HUDEP-2 (cell line): Measurements from ENCODE around the gene PTH2R.
"Not testable (repeated sequence)": the region's sequence is repeated elsewhere in the genome, so short reads cannot be mapped to it uniquely, and the experiment has no call there.

ENCODE experiments used
- DNase-seq, 76 experiments: peaks; one replicate each; lab custom pipeline; 2025; ENCODE audit not compliant: unreplicated experiment in 76 of 76; lab: John Stamatoyannopoulos, UW

PTH2R gene, protein sequence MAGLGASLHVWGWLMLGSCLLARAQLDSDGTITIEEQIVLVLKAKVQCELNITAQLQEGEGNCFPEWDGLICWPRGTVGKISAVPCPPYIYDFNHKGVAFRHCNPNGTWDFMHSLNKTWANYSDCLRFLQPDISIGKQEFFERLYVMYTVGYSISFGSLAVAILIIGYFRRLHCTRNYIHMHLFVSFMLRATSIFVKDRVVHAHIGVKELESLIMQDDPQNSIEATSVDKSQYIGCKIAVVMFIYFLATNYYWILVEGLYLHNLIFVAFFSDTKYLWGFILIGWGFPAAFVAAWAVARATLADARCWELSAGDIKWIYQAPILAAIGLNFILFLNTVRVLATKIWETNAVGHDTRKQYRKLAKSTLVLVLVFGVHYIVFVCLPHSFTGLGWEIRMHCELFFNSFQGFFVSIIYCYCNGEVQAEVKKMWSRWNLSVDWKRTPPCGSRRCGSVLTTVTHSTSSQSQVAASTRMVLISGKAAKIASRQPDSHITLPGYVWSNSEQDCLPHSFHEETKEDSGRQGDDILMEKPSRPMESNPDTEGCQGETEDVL

DNA sequence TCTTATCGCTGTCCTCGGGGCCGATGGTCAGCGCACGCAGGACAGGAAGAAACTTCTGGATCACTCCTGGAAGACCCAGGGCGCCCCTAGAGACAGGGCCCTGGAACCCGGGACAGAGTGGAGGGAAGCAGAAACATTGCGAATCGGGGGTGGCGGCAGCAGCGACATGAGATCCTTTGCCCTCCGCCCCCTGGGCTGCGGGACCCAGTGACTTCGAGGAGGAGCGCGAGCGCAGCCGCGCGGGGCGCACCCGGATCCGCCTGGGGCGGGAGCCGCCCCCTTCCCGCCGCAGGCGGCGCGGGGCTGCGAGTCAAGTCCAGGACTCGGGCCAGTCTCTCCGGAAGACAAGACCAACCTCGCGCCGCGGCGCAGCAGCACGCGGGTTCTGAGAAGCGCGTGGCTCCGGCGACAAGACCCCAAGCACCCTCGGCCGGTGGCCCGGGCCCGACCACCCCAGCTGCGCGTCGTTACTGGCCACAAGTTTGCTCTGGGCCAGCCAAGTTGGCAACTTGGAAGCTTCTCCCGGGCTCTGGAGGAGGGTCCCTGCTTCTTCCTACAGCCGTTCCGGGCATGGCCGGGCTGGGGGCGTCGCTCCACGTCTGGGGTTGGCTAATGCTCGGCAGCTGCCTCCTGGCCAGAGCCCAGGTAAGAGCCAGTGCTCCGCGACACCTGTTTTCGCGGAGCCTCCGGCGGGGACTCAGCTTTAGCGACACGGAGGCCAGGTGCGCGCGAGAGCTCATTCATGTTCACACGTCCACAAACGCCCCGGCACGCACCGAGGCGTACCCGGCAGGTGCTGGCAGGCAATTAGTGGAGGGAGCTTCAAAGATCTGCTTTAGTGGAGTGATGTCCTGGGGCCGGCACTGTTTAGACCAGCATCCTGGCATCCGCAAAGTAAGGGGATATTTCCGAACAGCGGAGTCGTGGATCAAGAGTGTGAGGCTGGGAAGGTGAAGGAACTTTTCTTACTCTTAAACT lies at the start of gene PTH2R:
Gene PTH2R (plus strand): TSS at position 319 of the 978 bp plus-strand sequence. CDS start 252 bp downstream, at position 571.
- no peak for DNase-seq

GRCh38 chr2:208356846-208357574 lies 49.6 kb upstream of the PTH2R start:
- no peak for DNase-seq

- DNase-seq, result peak in 1 of 76 experiments; percentile 1
Measured at GRCh38 chr2:208358758-208359631, 47.6 kb upstream of the PTH2R start.

GRCh38 chr2:208359632-208359986 lies 47.0 kb upstream of the PTH2R start:
- no peak for DNase-seq

- no peak for DNase-seq
Measured at GRCh38 chr2:208360259-208361076, 46.1 kb upstream of the PTH2R start.

- no peak for DNase-seq
Measured at GRCh38 chr2:208361077-208361441, 45.5 kb upstream of the PTH2R start.

GRCh38 chr2:208363485-208363884 lies 43.1 kb upstream of the PTH2R start:
- DNase-seq, result peak in 17 of 76 experiments; percentile 1 to 70 (median 12)

- no peak for DNase-seq
Measured at GRCh38 chr2:208366215-208367127, 40.1 kb upstream of the PTH2R start.

DNA sequence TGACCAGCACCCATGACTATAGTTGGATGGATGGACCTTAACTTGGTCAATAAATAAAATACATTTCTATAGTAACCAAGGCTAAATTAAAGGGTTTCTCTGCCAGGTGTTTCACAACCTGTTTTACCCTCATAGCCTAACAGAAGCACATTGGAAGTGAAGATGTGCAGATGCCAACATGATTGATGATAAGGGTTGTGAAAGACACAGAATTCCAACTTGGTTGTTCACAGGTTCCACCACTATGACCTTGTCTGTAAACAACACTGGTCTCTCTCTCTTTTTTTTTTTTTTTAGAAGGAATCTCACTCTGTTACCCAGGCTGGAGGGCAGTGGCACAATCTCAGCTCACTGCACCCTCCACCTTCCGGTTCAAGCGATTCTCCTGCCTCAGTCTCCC lies 37.5 kb upstream of the PTH2R start:
- no peak for DNase-seq

DNA sequence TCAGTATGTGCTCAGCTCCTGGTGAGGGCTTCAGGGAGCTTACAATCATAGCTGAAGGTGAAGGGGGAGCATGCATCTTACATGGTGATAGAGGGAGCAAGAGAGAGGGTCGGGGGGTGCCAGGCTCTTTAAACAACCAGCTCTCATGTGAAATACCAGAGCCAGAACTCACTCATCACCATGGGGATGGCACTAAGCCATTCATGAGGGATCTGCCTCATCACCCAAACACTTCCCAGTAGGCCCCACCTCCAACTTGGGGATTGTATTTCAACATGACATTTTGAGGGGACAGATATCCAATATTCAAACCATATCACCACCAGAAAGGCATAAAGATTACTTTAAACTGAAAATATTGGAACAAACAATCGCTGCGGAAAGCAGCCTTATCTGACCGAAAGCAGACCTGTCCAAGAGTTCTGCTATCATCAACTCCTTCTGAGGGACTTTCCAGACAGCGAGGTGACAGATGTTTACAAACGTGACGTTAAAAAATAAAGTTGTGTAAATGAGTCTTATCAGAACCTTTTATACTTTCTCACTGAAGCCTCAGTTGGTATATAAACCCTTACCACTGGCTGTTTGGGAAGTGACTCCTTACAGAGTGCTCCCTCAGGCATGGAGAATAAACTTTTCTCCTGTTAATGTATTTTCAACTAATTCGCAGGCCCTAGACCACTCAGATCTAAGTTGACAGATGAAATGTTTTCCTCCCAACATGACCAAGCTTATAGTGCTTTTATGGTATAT lies 35.5 kb upstream of the PTH2R start:
- DNase-seq, result peak in 11 of 76 experiments; percentile 4 to 58 (median 32)

GRCh38 chr2:208371634-208371935 lies 35.0 kb upstream of the PTH2R start:
- DNase-seq, result no peak

DNA sequence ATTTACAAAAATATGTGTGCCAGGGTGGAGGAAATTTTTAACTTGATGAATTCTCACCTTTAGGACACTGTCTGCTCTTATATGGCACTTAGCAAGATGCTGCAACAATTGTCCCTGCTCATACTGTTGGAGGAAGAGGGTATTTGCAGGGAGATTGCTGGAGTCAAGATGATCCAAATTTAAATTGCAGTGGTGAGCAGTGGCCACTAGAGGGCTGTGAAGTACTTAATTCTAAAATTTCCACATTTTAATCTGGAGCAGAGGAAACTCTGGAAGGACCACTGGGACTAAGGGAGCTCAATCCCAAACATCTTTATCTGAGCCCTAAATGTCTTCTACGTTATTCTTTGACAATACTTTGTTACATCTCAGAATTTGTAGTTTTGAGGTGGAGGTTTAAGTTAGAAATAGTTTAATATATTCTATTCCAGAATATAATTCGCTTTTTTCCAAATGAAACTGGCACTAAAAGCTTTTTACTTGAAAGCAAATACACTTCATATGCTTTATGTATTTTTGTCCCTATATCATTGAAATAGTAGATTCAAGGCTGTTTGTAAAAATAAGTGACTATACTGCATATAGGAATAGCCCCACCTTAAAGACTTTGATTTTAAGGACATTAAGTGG lies 33.0 kb upstream of the PTH2R start:
- DNase-seq, result peak in 19 of 76 experiments; percentile 1 to 41 (median 9)

DNA sequence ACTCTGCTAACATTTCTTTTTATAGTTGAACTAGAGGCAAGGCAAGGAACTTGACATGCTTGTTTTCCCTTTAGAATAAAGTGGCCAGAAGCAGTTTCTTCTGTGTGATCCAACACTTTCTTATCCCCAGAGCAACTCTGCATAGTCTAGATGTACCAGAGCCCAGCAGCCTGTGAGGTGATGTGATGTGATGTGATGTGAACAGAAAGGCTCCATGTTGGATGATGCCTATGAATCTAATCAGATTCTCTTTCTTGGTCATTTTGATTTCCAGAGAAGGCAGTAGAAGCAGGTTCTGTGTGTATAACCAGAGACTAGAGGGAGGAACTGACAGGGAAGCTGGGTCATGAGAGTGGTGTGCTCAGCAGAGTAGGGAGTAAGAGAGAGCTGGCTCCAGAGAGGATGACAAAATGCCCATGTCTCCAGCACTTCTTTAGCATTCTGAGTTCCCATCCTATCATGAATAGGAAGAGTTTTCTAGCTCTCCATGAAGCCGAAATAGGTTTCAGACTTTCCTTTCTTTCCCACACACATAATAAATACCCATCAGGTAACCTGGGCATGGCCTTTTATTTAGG lies 31.0 kb upstream of the PTH2R start:
- DNase-seq, result no peak

DNA sequence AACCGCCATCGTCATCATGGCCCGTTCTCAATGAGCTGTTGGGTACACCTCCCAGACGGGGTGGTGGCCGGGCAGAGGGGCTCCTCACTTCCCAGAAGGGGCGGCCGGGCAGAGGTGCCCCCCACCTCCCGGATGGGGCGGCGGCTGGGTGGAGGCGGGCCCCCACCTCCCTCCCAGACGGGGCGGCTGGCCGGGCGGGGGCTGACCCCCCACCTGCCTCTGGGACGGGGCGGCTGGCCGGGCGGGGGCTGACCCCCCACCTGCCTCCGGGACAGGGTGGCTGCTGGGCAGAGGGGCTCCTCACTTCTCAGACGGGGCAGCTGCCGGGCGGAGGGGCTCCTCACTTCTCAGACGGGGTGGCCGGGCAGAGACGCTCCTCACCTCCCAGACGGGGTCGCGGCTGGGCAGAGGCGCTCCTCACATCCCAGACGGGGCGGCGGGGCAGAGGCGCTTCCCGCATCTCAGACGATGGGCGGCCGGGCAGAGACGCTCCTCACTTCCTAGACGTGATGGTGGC lies 29.2 kb upstream of the PTH2R start:
- DNase-seq, result not testable (repeated sequence)

- DNase-seq, result no peak
Measured at GRCh38 chr2:208379192-208379591, 27.4 kb upstream of the PTH2R start.

DNA sequence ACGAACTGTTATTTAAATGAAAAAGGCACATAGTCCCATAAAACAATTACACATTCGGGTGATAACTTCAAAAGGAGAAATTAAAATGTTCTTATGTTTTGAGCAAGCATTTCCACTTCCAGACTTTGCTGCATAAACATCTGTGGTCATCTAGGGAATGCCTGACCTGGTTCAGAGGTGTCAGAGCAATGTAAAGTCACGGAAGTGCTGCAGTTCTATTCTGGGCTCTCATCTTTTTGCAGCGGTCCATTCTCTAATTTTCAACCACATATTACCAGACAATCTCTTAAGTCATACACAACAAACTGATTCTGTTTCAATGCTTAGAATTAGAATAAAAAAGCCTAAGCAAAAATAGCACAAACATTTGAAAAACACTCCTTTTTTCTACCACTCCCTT lies 22.0 kb upstream of the PTH2R start:
- DNase-seq, result no peak
